HepG2 (cell line): ENCODE data around the gene ABCA13. TPM values are rescaled to one million over a fixed set of nuclear protein-coding genes. Genes with fewer than 3 reads are reported as not detected.

Source experiments
- ATAC-seq: fragments of 200-7000 bp; cut with Tn5 transposase; 3 replicates; pipeline ENCODE4 v1.9.1; 2020; ENCODE audit warnings: mild to moderate bottlenecking, moderate library complexity
- BruUV-seq: library from RNA; stranded (reverse); fragments of 400-500 nt; replicated peaks from 2 replicates; lab custom pipeline; 2021; lab: Mats Ljungman, UMichigan
- CTCF ChIA-PET: fragments of 300-600 bp; formaldehyde crosslinking; extraction: SDS; loops from one replicate; lab custom pipeline; 2021; ENCODE audit warnings: low total read pairs, inconsistent platforms, low intra/inter-chr PET ratio; lab: Yijun Ruan, JAX
- POLR2A ChIA-PET: fragments of 350-600 bp; sonication (Branson Sonifier 250); formaldehyde crosslinking; loops from one replicate; lab custom pipeline; 2020; ENCODE audit warnings: antibody characterized with exemption, inconsistent platforms; lab: Yijun Ruan, JAX
- DNase-seq: peaks from one replicate; pipeline ENCODE4 v3.0.0-alpha.2; 2015; ENCODE audit warnings: low spot score
- FAIRE-seq: peaks from 3 replicates; lab custom pipeline; 2011; peaks lifted over from hg19 to GRCh38; lab: Jason Lieb, UNC
- H2AFZ ChIP-seq: one replicate; pipeline ENCODE4 v1.6.1; 2011; ENCODE audit warnings: low read length, inconsistent platforms
- H3K27ac ChIP-seq: fragments of 300-600 bp; 3 replicates; pipeline ENCODE4 v1.8.0; 2011; ENCODE audit warnings: mixed run types, mild to moderate bottlenecking, mixed read lengths, low read length, inconsistent platforms; ENCODE audit not compliant: insufficient read depth; ENCODE audit errors: extremely low read length
- H3K27me3 ChIP-seq, 2 experiments: fragments of 200-600 bp in 1 of 2; 2 replicates in 1 of 2; 3 replicates in 1 of 2; pipeline versions ENCODE4 v1.6.0 to v1.8.0; 2011; ENCODE audit warnings: low read length in 2 of 2, mild to moderate bottlenecking in 2 of 2, moderate library complexity in 2 of 2, inconsistent platforms in 1 of 2; ENCODE audit not compliant: insufficient read depth in 2 of 2, control insufficient read depth in 1 of 2
- H3K36me3 ChIP-seq, 2 experiments: fragments of 200-600 bp in 1 of 2; replicated peaks in 1 of 2; 2 replicates in 1 of 2; 3 replicates in 1 of 2; pipeline versions ENCODE4 v1.5.1 to v1.8.0; 2011; ENCODE audit warnings: low read length in 2 of 2, inconsistent platforms in 1 of 2; ENCODE audit not compliant: insufficient read depth in 2 of 2, control insufficient read depth in 1 of 2
- H3K4me1 ChIP-seq: 2 replicates; pipeline ENCODE4 v1.5.1; 2012; ENCODE audit warnings: low read length, inconsistent platforms; ENCODE audit not compliant: insufficient read depth
- H3K4me2 ChIP-seq: 2 replicates; pipeline ENCODE4 v1.6.0; 2011; ENCODE audit warnings: low read depth, low read length, inconsistent platforms
- H3K4me3 ChIP-seq, 3 experiments: fragments of 200-600 bp in 1 of 3; sonication (generic), shearing (Covaris generic) in 1 of 3; replicated peaks in 1 of 3; 2 replicates each; pipeline ENCODE4 v1.5.1; 2011 to 2016; ENCODE audit warnings: low read length in 3 of 3, inconsistent platforms in 2 of 3, low read depth in 2 of 3, mild to moderate bottlenecking in 2 of 3, control low read depth in 1 of 3, mixed read lengths in 1 of 3; ENCODE audit not compliant: insufficient read depth in 1 of 3
- H3K79me2 ChIP-seq: one replicate; pipeline ENCODE4 v1.6.1; 2011; ENCODE audit warnings: low read length, inconsistent platforms; ENCODE audit not compliant: insufficient read depth
- H3K9ac ChIP-seq: 2 replicates; pipeline ENCODE4 v1.6.0; 2011; ENCODE audit warnings: mild to moderate bottlenecking, low read depth, low read length, inconsistent platforms; ENCODE audit not compliant: insufficient read depth
- H3K9me3 ChIP-seq: 2 replicates; pipeline ENCODE4 v1.5.1; 2012; ENCODE audit warnings: mild to moderate bottlenecking, low read length
- H4K20me1 ChIP-seq: 2 replicates; pipeline ENCODE4 v1.6.0; 2011; ENCODE audit warnings: inconsistent platforms, mild to moderate bottlenecking, low read length, moderate library complexity; ENCODE audit not compliant: insufficient read depth
- ATF7 ChIP-seq, 2 experiments: fragments of 450-650 bp in 1 of 2; sonication (generic) in 1 of 2; formaldehyde crosslinking in 1 of 2; IDR thresholded peaks; 2 replicates each; pipeline versions ENCODE4 v1.4.0 to v1.6.1; 2016 to 2020; ENCODE audit warnings: antibody characterized with exemption in 1 of 2, mild to moderate bottlenecking in 1 of 2, missing genetic modification reagents in 1 of 2
- CREB1 ChIP-seq, 2 experiments: fragments of 450-650 bp in 1 of 2; IDR thresholded peaks; 2 replicates each; pipeline ENCODE4 v1.6.1; 2016 to 2017; ENCODE audit warnings: control low read depth in 1 of 2, mild to moderate bottlenecking in 1 of 2, missing compliant biosample characterization in 1 of 2, missing genetic modification characterization in 1 of 2
- MXD4 ChIP-seq: IDR thresholded peaks from 2 replicates; pipeline ENCODE4 v1.6.1; 2016; ENCODE audit warnings: mild to moderate bottlenecking, missing biosample characterization, missing genetic modification reagents
- NFIB ChIP-seq: sonication (generic); formaldehyde crosslinking; IDR thresholded peaks from 2 replicates; pipeline ENCODE4 v1.9.0; 2021; ENCODE audit warnings: missing genetic modification reagents, mild to moderate bottlenecking, borderline replicate concordance
- PAX8 ChIP-seq: sonication (generic); formaldehyde crosslinking; IDR thresholded peaks from 2 replicates; pipeline ENCODE4 v1.8.0; 2022; ENCODE audit warnings: mild to moderate bottlenecking, missing genetic modification reagents, borderline replicate concordance
- POGZ ChIP-seq: sonication (generic); formaldehyde crosslinking; IDR thresholded peaks from 2 replicates; pipeline ENCODE4 v1.4.0; 2020; ENCODE audit warnings: mild to moderate bottlenecking, missing genetic modification reagents
- ZNF124 ChIP-seq: sonication (generic); formaldehyde crosslinking; IDR thresholded peaks from 2 replicates; pipeline ENCODE4 v1.4.0; 2020; ENCODE audit warnings: missing genetic modification reagents
- ZNF329 ChIP-seq: sonication (generic); formaldehyde crosslinking; IDR thresholded peaks from 2 replicates; pipeline ENCODE4 v1.9.0; 2021; ENCODE audit warnings: low read depth, mild to moderate bottlenecking, missing genetic modification reagents
- ZNF570 ChIP-seq: sonication (generic); formaldehyde crosslinking; IDR thresholded peaks from 2 replicates; pipeline ENCODE4 v1.4.0; 2020; ENCODE audit warnings: mild to moderate bottlenecking, missing genetic modification reagents, borderline replicate concordance
- ZNF652 ChIP-seq: IDR thresholded peaks from 2 replicates; pipeline ENCODE4 v1.6.1; 2016; ENCODE audit warnings: low read depth, borderline replicate concordance
- WGBS: methylation state at CpG from one replicate; pipeline ENCODE4 v1.1.6; 2017; ENCODE audit warnings: low lambda C conversion rate; 5-methylcytosine and 5-hydroxymethylcytosine counted together
- in situ Hi-C: cut with HindIII; loops from 2 replicates; pipeline ENCODE4 v1.10.0; 2017; ENCODE audit warnings: low pct_unique_long_range_greater_than_20kb; ENCODE audit not compliant: extremely low pct_ligation_motif_present
- intact Hi-C: fragments of 100-400 bp; cut with micrococcal nuclease; formaldehyde crosslinking; loops from one replicate; pipeline ENCODE4 v1.10.0; 2022; ENCODE audit not compliant: unreplicated experiment
- polyA plus RNA-seq, 8 experiments: library from polyadenylated mRNA; depleted of rRNA in 3 of 8; stranded (reverse) in 7 of 8; unstranded in 1 of 8; fragments of >200 nt; fragmentation: Illumina TruSeq in 4 of 8; extraction: Trizol in 4 of 8; gene quantifications; 2 replicates each; pipeline versions ENCODE4 v1.2.1 to v1.2.3, GENCODE V29; 2011 to 2016; ENCODE audit warnings: low read depth in 4 of 8, missing spikeins in 1 of 8, mixed read lengths in 1 of 8; ENCODE audit not compliant: insufficient read depth in 1 of 8
- total RNA-seq, 5 experiments: library from RNA; depleted of rRNA; stranded (reverse); fragments of >200 nt; fragmentation: Illumina TruSeq; extraction: Trizol; gene quantifications; 2 replicates each; pipeline ENCODE4 v1.2.3, GENCODE V29; 2016; ENCODE audit warnings: low read depth in 1 of 5
- TF ChIP-seq, protein P1 (sequence below), 2 experiments: sonication (generic) in 1 of 2; formaldehyde crosslinking in 1 of 2; IDR thresholded peaks; 2 replicates each; pipeline versions ENCODE4 v1.4.0 to v1.6.1; 2018 to 2020; ENCODE audit warnings: missing genetic modification reagents in 2 of 2, borderline replicate concordance in 1 of 2, low read depth in 1 of 2, mild to moderate bottlenecking in 1 of 2, missing biosample characterization in 1 of 2

Gene ABCA13
- total and polyA plus RNA-seq, 2 of the 13 experiments (the other 11 are each of a cell fraction or from before 2014, with no cell fraction given), result 0.03 TPM; not detected in 1

DNA sequence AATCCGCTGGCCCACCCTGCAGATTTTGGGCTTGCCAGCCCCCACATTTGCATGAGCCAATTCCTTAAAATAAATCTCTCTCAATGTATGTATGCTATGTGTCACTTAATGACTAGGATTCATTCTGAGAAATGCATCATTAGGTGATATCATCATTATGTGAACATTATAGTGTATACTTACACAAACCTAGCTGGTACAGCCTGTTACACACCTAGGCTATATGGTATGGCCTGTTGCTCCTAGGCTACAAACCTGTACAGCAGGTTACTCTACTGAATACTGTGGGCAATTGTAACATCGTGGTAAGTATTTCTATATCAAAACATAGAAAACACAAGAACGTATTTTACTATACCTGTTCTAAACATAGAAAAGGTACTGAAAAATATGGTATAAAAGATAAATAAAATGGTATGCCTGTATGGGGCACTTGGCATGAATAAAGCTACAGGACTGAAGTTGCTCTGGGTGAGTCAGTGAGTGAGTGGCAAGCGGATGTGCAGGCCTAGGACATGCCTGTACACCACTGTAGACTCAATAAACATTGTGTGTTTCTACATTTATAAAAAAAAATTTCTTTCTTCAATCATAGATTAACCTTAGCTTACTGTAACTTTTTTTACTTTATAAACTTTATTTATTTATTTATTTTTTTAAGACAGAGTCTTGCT, 135.9 kb downstream of the ABCA13 start:
- POLR2A ChIA-PET, result no interaction called here
- FAIRE-seq, result no peak
- CTCF ChIA-PET, result no interaction called here

DNA sequence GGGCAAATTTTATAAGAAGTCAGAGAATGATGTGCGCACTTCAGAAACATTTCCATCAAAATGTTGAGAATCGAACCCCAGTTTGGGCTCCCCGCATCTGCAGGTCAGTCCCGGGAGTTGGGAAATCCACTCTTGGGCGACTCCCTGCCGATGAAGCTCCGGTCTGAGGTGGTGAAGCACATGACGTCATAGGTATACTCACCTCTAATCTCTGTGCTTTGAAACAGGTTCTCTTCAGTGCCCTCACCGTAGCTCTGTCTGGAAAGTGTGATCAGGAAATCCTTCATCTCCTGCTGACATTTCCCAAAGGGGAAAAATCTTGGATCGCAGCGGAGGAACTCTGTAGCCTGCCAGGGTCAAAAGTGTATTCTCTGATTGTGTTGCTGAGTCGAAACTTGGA, 138.5 kb downstream of the ABCA13 start:
- no peak for ATAC-seq
- Histone ChIP-seq H4K20me1 (no peaks in the 10 kb centered on the region), H3K4me3 (no peak overlapping the region), H3K4me1 (no peaks in the 10 kb centered on the region), H3K36me3 (no peaks in the 10 kb centered on the region), H3K9me3 (no peaks in the 10 kb centered on the region), H3K27me3 (0 out of 5 replicates have a peak, but pooled peaks cover 0 to 3% of the 10 kb centered on the region in 2 experiments), H3K79me2 (no peaks in the 10 kb centered on the region), H2AFZ (no peak overlapping the region), H3K27ac (no peak overlapping the region), H3K9ac (no peak overlapping the region), H3K4me2 (no peak overlapping the region)
- BruUV-seq, result no TSS peak
- no peak for DNase-seq
- ChIA-PET CTCF (no interaction called here), POLR2A (no interaction called here)
- TF ChIP-seq CREB1 (IDR thresholded peaks at IDR 0.05) (peak; percentile 93), CREB1 (CRISPR knock-in tag; IDR thresholded peaks at IDR 0.05) (no peak), ATF7 (IDR thresholded peaks at IDR 0.05) (peak; percentile 97), ATF7 (CRISPR knock-in tag; IDR thresholded peaks at IDR 0.05) (no peak), ZNF570 (no peak)
- no peak for FAIRE-seq
- intact Hi-C loops (no loop called here), in situ Hi-C loops (loop anchor here (25.0 kb wide), 1 partner anchor 1528 kb away; no protein-coding TSS in a partner anchor)
- WGBS, result 37% methylated on average over 12 of the region's 12 CpGs

More for the DNA sequence above, 135.9 kb downstream of the ABCA13 start:
- no peak overlapping the region for H3K4me2 ChIP-seq
- no peaks in the 10 kb centered on the region for H4K20me1 ChIP-seq
- H3K36me3 ChIP-seq, result no peaks in the 10 kb centered on the region
- no peak overlapping the region for H3K9ac ChIP-seq
- H3K79me2 ChIP-seq, result no peaks in the 10 kb centered on the region
- no TSS peak for BruUV-seq
- in situ Hi-C loops, result loop anchor here (25.0 kb wide), 1 partner anchor 1530 kb away; no protein-coding TSS in a partner anchor
- 0 out of 5 replicates have a peak, but pooled peaks cover 0 to 3% of the 10 kb centered on the region in 2 experiments for H3K27me3 ChIP-seq
- H3K9me3 ChIP-seq, result no peaks in the 10 kb centered on the region
- H2AFZ ChIP-seq, result no peak overlapping the region
- intact Hi-C loops, result no loop called here
- DNase-seq, result no peak
- no peak for ATAC-seq
- TF ChIP-seq MXD4 (CRISPR knock-in tag) (no peak), ZNF652 (CRISPR knock-in tag) (no peak), ZNF124 (no peak), NFIB (CRISPR knock-in tag) (no peak), POGZ (CRISPR knock-in tag) (no peak), ZNF329 (CRISPR knock-in tag) (no peak), PAX8 (CRISPR knock-in tag) (no peak)
- TF ChIP-seq, protein P1, sequence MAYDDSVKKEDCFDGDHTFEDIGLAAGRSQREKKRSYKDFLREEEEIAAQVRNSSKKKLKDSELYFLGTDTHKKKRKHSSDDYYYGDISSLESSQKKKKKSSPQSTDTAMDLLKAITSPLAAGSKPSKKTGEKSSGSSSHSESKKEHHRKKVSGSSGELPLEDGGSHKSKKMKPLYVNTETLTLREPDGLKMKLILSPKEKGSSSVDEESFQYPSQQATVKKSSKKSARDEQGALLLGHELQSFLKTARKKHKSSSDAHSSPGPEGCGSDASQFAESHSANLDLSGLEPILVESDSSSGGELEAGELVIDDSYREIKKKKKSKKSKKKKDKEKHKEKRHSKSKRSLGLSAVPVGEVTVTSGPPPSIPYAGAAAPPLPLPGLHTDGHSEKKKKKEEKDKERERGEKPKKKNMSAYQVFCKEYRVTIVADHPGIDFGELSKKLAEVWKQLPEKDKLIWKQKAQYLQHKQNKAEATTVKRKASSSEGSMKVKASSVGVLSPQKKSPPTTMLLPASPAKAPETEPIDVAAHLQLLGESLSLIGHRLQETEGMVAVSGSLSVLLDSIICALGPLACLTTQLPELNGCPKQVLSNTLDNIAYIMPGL (CRISPR knock-in tag; IDR thresholded peaks at IDR 0.05; ENCODE audit: borderline replicate concordance in 1 of 2, low read depth in 1 of 2), result no peak
- 10% methylated on average over 4 of the region's 4 CpGs for WGBS
- H3K4me1 ChIP-seq, result no peaks in the 10 kb centered on the region
- H3K4me3 ChIP-seq, result no peak overlapping the region
- H3K27ac ChIP-seq, result no peak overlapping the region
